Psoas muscle (tissue), 8 donors: ENCODE measurements around the gene OR8H3. TPM values are rescaled to one million over a fixed set of nuclear protein-coding genes. Genes with fewer than 3 reads are reported as not detected.

Experiments used
- ATAC-seq, 4 donors: fragments of 200-7000 bp; cut with Tn5 transposase; one replicate each; pipeline ENCODE4 v1.9.1; 2020; ENCODE audit warnings: moderate library complexity in 3 of 4, mild to moderate bottlenecking in 2 of 4
- DNase-seq, 2 donors: peaks; one replicate each; pipeline ENCODE4 v3.0.0-alpha.2; 2020
- H3K27ac ChIP-seq: fragments of 200-600 bp; one replicate; pipeline ENCODE4 v1.8.0; 2022
- H3K27me3 ChIP-seq, 3 donors: fragments of 200-600 bp in 1 of 3; one replicate each; pipeline versions ENCODE4 v1.6.1 to v1.8.0; 2013 to 2022; ENCODE audit warnings: low read length in 2 of 3, mild to moderate bottlenecking in 2 of 3, moderate library complexity in 1 of 3; ENCODE audit not compliant: insufficient read depth in 3 of 3
- H3K36me3 ChIP-seq, 2 donors: fragments of 200-600 bp in 1 of 2; one replicate each; pipeline versions ENCODE4 v1.6.1 to v1.8.0; 2013 to 2022; ENCODE audit warnings: low read depth in 1 of 2, mild to moderate bottlenecking in 1 of 2, moderate library complexity in 1 of 2; ENCODE audit not compliant: insufficient read depth in 1 of 2
- H3K4me1 ChIP-seq: fragments of 200-600 bp; one replicate; pipeline ENCODE4 v1.8.0; 2022
- H3K4me3 ChIP-seq: fragments of 200-600 bp; one replicate; pipeline ENCODE4 v1.8.0; 2022; ENCODE audit warnings: mild to moderate bottlenecking
- H3K9me3 ChIP-seq: fragments of 200-600 bp; one replicate; pipeline ENCODE4 v1.8.0; 2022
- WGBS, 3 donors: extraction: QIAGEN DNeasy Blood & Tissue Kit; methylation state at CpG; one replicate each; pipeline versions ENCODE4 v1.1.6 to v1.1.7; 2013; 5-methylcytosine and 5-hydroxymethylcytosine counted together
- intact Hi-C, 2 donors: fragments of 100-400 bp; cut with DNase I; formaldehyde crosslinking; loops; one replicate each; pipeline versions ENCODE4 v1.11.0 to v1.14.2; 2022
- polyA plus RNA-seq, 3 donors: library from polyadenylated mRNA; stranded (reverse); fragments of 200-250 nt; gene quantifications; one replicate each; pipeline ENCODE4 v1.2.3, GENCODE V29; 2013
- total RNA-seq, 4 donors: library from RNA; stranded (reverse); fragmentation: NEBNext Ultra II Directional in 2 of 4; extraction: Animal tissue kit (Norgen Biotek cat#: 25700) in 2 of 4; gene quantifications; one replicate each; pipeline versions ENCODE4 v1.2.1 to v1.2.4, GENCODE V29; 2021 to 2023
- TF ChIP-seq, protein P1 (sequence below): fragments of 200-600 bp; IDR thresholded peaks from one replicate; pipeline ENCODE4 v1.8.0; 2022; ENCODE audit warnings: antibody characterized with exemption
- donor health status: healthy with polysubstance abuse.
- donor health status: DM: no; HTN: no; CAD: no; lungs with moderate emphysema.
- donor health status: Bipolar disorder and iron deficiency.
- donor health status: healthy.
- donor health status: DM: yes; HTN: yes; CAD: no.
- donor health status: DM: no; HTN: no; CAD: no.
- donor health status: DM: no; HTN: no; CAD: no.
- donor health status: DM: yes; HTN: yes; CAD: no.

Gene OR8H3
- total and polyA plus RNA-seq, 7 donors: not detected

DNA sequence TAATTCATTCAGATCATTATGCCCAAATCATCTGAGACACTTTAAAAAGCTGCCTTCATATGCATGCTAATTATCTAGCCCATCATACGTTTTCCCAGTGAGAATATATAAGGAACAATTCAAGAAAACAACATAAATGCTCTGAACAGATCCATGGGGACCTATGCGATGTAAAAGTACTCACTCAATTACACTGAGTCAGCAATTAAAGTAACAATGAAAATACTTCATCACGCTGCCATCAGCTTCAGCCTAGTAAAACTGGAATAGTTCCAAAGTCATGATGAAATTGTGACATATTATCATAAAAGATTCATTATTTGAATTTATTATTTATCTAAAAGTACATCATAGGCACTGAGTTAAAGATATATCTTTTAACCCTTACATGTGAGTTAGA is 41.6 kb downstream of the OR8H3 start:
- H3K9me3 ChIP-seq: no peaks in the 10 kb centered on the region
- DNase-seq: no peak
- H3K36me3 ChIP-seq: no peaks in the 10 kb centered on the region
- ATAC-seq: no peak
- intact Hi-C loops: no loop called here
- no peak overlapping the region for H3K27ac ChIP-seq
- 35 to 63% (median 48%) methylated on average over 3 of the region's 3 CpGs for WGBS, 3 donors
- H3K4me1 ChIP-seq: no peaks in the 10 kb centered on the region
- H3K27me3 ChIP-seq: no peaks in the 10 kb centered on the region
- H3K4me3 ChIP-seq: no peak overlapping the region
- TF ChIP-seq, protein P1, sequence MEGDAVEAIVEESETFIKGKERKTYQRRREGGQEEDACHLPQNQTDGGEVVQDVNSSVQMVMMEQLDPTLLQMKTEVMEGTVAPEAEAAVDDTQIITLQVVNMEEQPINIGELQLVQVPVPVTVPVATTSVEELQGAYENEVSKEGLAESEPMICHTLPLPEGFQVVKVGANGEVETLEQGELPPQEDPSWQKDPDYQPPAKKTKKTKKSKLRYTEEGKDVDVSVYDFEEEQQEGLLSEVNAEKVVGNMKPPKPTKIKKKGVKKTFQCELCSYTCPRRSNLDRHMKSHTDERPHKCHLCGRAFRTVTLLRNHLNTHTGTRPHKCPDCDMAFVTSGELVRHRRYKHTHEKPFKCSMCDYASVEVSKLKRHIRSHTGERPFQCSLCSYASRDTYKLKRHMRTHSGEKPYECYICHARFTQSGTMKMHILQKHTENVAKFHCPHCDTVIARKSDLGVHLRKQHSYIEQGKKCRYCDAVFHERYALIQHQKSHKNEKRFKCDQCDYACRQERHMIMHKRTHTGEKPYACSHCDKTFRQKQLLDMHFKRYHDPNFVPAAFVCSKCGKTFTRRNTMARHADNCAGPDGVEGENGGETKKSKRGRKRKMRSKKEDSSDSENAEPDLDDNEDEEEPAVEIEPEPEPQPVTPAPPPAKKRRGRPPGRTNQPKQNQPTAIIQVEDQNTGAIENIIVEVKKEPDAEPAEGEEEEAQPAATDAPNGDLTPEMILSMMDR: no peak

DNA sequence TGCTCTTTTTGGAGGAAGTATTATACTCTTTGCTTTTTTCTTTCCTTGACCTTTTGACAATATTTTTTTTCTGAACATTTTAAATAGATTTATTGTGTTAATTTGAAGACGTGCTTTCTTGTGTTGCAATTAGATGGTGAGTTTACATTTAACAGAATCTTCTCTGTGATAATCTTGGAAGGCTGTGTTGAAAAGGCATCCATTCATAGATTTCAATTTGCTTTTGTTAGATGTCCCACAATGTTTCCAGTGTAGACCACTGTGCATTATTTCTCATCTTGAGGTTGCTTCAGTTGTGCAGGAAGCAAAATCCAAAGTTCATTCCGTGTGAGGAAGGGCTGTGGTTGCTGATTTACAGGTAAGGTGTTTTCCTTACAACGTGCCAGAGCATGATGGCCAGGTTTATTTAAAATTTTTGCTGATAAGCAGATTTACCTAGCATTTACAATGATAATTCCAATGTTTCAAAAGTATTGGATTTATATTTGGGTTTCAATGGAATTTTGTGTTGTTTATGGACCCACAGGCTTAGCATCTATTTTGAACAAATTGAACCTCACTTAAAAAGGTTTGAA is 50.2 kb downstream of the OR8H3 start:
- Histone ChIP-seq H3K4me1 (no peaks in the 10 kb centered on the region), H3K27me3 (no peaks in the 10 kb centered on the region), H3K4me3 (no peak overlapping the region), H3K36me3 (no peaks in the 10 kb centered on the region), H3K27ac (no peak overlapping the region), H3K9me3 (no peaks in the 10 kb centered on the region)
- DNase-seq (no peak), ATAC-seq (no peak)
- intact Hi-C loops: no loop called here
- WGBS, 3 donors: 57 to 65% (median 65%) methylated on average over 3 of the region's 3 CpGs
- TF ChIP-seq, protein P1: no peak

Other genes starting within 250 kb of the OR8H3 start
- gene TRIM51, start 239.1 kb upstream of the OR8H3 start, total RNA-seq: not detected
- not detected for gene TRIM51, start 239.1 kb upstream of the OR8H3 start, polyA plus RNA-seq
- gene OR5W2, start 207.8 kb upstream of the OR8H3 start, total RNA-seq: not detected
- not detected for gene OR5W2, start 207.8 kb upstream of the OR8H3 start, polyA plus RNA-seq
- gene OR5I1, start 186.0 kb upstream of the OR8H3 start, total RNA-seq: not detected
- gene OR5I1, start 186.0 kb upstream of the OR8H3 start, polyA plus RNA-seq: not detected
- not detected for gene OR10AG1, start 152.4 kb upstream of the OR8H3 start, total RNA-seq
- gene OR10AG1, start 152.4 kb upstream of the OR8H3 start, polyA plus RNA-seq: not detected
- not detected for gene OR5F1, start 127.7 kb upstream of the OR8H3 start, total RNA-seq
- not detected for gene OR5F1, start 127.7 kb upstream of the OR8H3 start, polyA plus RNA-seq
- not detected for gene OR5AS1, start 94.7 kb upstream of the OR8H3 start, total RNA-seq
- under 1 TPM in 1 of 3 donors, not detected in 2; 0.01 TPM for gene OR5AS1, start 94.7 kb upstream of the OR8H3 start, polyA plus RNA-seq
- not detected for gene OR8I2, start 29.1 kb upstream of the OR8H3 start, total RNA-seq
- gene OR8I2, start 29.1 kb upstream of the OR8H3 start, polyA plus RNA-seq: not detected
- gene OR8H2, start 18.7 kb upstream of the OR8H3 start, total RNA-seq: not detected
- not detected for gene OR8H2, start 18.7 kb upstream of the OR8H3 start, polyA plus RNA-seq
- not detected for gene OR8J3, start 17.8 kb downstream of the OR8H3 start, total RNA-seq
- not detected for gene OR8J3, start 17.8 kb downstream of the OR8H3 start, polyA plus RNA-seq
- gene OR8K5, start 37.9 kb downstream of the OR8H3 start, total RNA-seq: not detected
- not detected for gene OR8K5, start 37.9 kb downstream of the OR8H3 start, polyA plus RNA-seq
- not detected for gene OR5J2, start 54.2 kb downstream of the OR8H3 start, total RNA-seq
- gene OR5J2, start 54.2 kb downstream of the OR8H3 start, polyA plus RNA-seq: not detected
- gene OR5T2, start 111.9 kb downstream of the OR8H3 start, total RNA-seq: not detected
- not detected for gene OR5T2, start 111.9 kb downstream of the OR8H3 start, polyA plus RNA-seq
- gene OR5T3, start 129.9 kb downstream of the OR8H3 start, total RNA-seq: not detected
- gene OR5T3, start 129.9 kb downstream of the OR8H3 start, polyA plus RNA-seq: not detected
- gene OR5T1, start 151.8 kb downstream of the OR8H3 start, total RNA-seq: not detected
- gene OR5T1, start 151.8 kb downstream of the OR8H3 start, polyA plus RNA-seq: not detected
- not detected for gene OR8H1, start 169.9 kb downstream of the OR8H3 start, total RNA-seq
- not detected for gene OR8H1, start 169.9 kb downstream of the OR8H3 start, polyA plus RNA-seq
- gene OR8K3, start 192.8 kb downstream of the OR8H3 start, total RNA-seq: not detected
- gene OR8K3, start 192.8 kb downstream of the OR8H3 start, polyA plus RNA-seq: not detected
- gene OR8K1, start 223.7 kb downstream of the OR8H3 start, total RNA-seq: not detected
- gene OR8K1, start 223.7 kb downstream of the OR8H3 start, polyA plus RNA-seq: not detected
- not detected for gene OR8J1, start 231.9 kb downstream of the OR8H3 start, total RNA-seq
- not detected for gene OR8J1, start 231.9 kb downstream of the OR8H3 start, polyA plus RNA-seq